H1 (cell line): ENCODE measurements around the gene FHIT. TPM values are rescaled to one million over a fixed set of nuclear protein-coding genes. Genes with fewer than 3 reads are reported as not detected.

Source experiments
- EZH2 ChIP-seq: fragments of 200-600 bp; sonication (generic); IDR thresholded peaks from 2 replicates; pipeline ENCODE4 v1.7.1; 2012; ENCODE audit warnings: low read depth, mild to moderate bottlenecking, moderate library complexity, low read length, inconsistent platforms; ENCODE audit not compliant: severe bottlenecking
- polyA plus RNA-seq, 7 experiments: library from polyadenylated mRNA; depleted of rRNA in 3 of 7; stranded (reverse) in 5 of 7; unstranded in 2 of 7; fragments of >200 nt in 5 of 7; fragments of 200-250 nt in 2 of 7; gene quantifications; 1 replicate in 5 of 7; 2 replicates in 1 of 7; 4 replicates in 1 of 7; pipeline versions ENCODE4 v1.2.1 to v1.2.3, GENCODE V29; 2011 to 2013; ENCODE audit warnings: missing spikeins in 2 of 7, mixed read lengths in 2 of 7
- total RNA-seq: library from RNA; stranded (reverse); fragmentation: NEBNext Ultra II Directional; extraction: Animal tissue kit (Norgen Biotek cat#: 25700); gene quantifications from 2 replicates; pipeline ENCODE4 v1.2.1, GENCODE V29; 2021

The FHIT gene
- total and polyA plus RNA-seq, 2 of the 8 experiments (the other 6 are each of a cell fraction or from before 2014, with no cell fraction given): 1.2 to 3.2 TPM

- no peak for TF ChIP-seq EZH2
Observed at GRCh38 chr3:60990442-60990730, 260.9 kb downstream of the FHIT start (continued).
